CD4-positive, alpha-beta T cell treated with Interleukin-21 for 1 hour (primary cell): Measurements from ENCODE around the gene ENTPD6.
"Not testable (repeated sequence)": the region's sequence is repeated elsewhere in the genome, so short reads cannot be mapped to it uniquely, and the experiment has no call there.

Experiments
- DNase-seq: peaks from one replicate; pipeline ENCODE4 v3.0.0-alpha.2; 2020

The ENTPD6 gene

GRCh38 chr20:25225642-25226432 lies 30.3 kb downstream of the ENTPD6 start:
- no peak for DNase-seq

- no peak for DNase-seq
Observed at GRCh38 chr20:25226433-25227316, 31.2 kb downstream of the ENTPD6 start.

- DNase-seq, result no peak
Observed at GRCh38 chr20:25227317-25227831, 31.9 kb downstream of the ENTPD6 start.

- no peak for DNase-seq
Observed at GRCh38 chr20:25229486-25230165, 34.1 kb downstream of the ENTPD6 start.

- DNase-seq, result no peak
Observed at GRCh38 chr20:25230166-25230831, 34.8 kb downstream of the ENTPD6 start.

- DNase-seq, result no peak
Observed at GRCh38 chr20:25233016-25233772, 37.7 kb downstream of the ENTPD6 start.

GRCh38 chr20:25234009-25234849 lies 38.7 kb downstream of the ENTPD6 start:
- not testable (repeated sequence) for DNase-seq

- no peak for DNase-seq
Observed at GRCh38 chr20:25236450-25237304, 41.2 kb downstream of the ENTPD6 start.

GRCh38 chr20:25237610-25238318 lies 42.3 kb downstream of the ENTPD6 start:
- DNase-seq, result no peak

GRCh38 chr20:25238319-25239037 lies 43.0 kb downstream of the ENTPD6 start:
- DNase-seq, result no peak

GRCh38 chr20:25239387-25240370 lies 44.2 kb downstream of the ENTPD6 start:
- no peak for DNase-seq

GRCh38 chr20:25240851-25241658 lies 45.5 kb downstream of the ENTPD6 start:
- DNase-seq, result not testable (repeated sequence)

GRCh38 chr20:25241659-25241955 lies 46.1 kb downstream of the ENTPD6 start:
- DNase-seq, result not testable (repeated sequence)

GRCh38 chr20:25242231-25242630 lies 46.7 kb downstream of the ENTPD6 start:
- DNase-seq, result no peak

- no peak for DNase-seq
Observed at GRCh38 chr20:25243416-25243979, 48.0 kb downstream of the ENTPD6 start.

GRCh38 chr20:25244976-25245375 lies 49.5 kb downstream of the ENTPD6 start:
- DNase-seq, result no peak
